B cell (primary cell): Measurements from ENCODE around the gene LONP2. TPM values are rescaled to one million over a fixed set of nuclear protein-coding genes. Genes with fewer than 3 reads are reported as not detected.

Source experiments
- ATAC-seq: fragments of 200-7000 bp; cut with Tn5 transposase; one replicate; pipeline ENCODE4 v1.10.0; 2021; ENCODE audit warnings: low read depth, mild to moderate bottlenecking, moderate number of reproducible peaks, moderate library complexity
- CTCF ChIA-PET: fragments of 350-600 bp; sonication (Branson Sonifier 250); formaldehyde crosslinking; loops from one replicate; lab custom pipeline; 2021; ENCODE audit warnings: antibody characterized with exemption, inconsistent platforms; lab: Charles Lee
- POLR2A ChIA-PET: fragments of 350-600 bp; sonication (Branson Sonifier 250); formaldehyde crosslinking; loops from one replicate; lab custom pipeline; 2021; ENCODE audit warnings: antibody characterized with exemption; lab: Charles Lee
- DNase-seq: peaks from one replicate; pipeline ENCODE4 v3.0.0; 2013
- H2AFZ ChIP-seq: 2 replicates; pipeline ENCODE4 v1.6.1; 2012; ENCODE audit warnings: mild to moderate bottlenecking, low read depth, low read length; ENCODE audit not compliant: insufficient read depth, poor library complexity, severe bottlenecking
- H3K27ac ChIP-seq, 2 donors: 1 replicate in 1 of 2; 2 replicates in 1 of 2; pipeline ENCODE4 v1.5.1; 2012 to 2013; ENCODE audit warnings: low read length in 2 of 2, mild to moderate bottlenecking in 2 of 2, moderate library complexity in 1 of 2
- H3K27me3 ChIP-seq, 4 experiments: fragments of 200-600 bp in 1 of 4; sonication (generic) in 1 of 4; replicated peaks in 1 of 4; 1 replicate in 2 of 4; 2 replicates in 2 of 4; pipeline versions ENCODE4 v1.6.1 to v1.7.0; 2013 to 2016; ENCODE audit warnings: low read length in 3 of 4, mild to moderate bottlenecking in 2 of 4, mixed read lengths in 1 of 4, moderate library complexity in 1 of 4; ENCODE audit not compliant: insufficient read depth in 4 of 4, control insufficient read depth in 3 of 4; ENCODE audit errors: control extremely low read depth in 1 of 4
- H3K36me3 ChIP-seq, 2 experiments: replicated peaks in 1 of 2; 1 replicate in 1 of 2; 2 replicates in 1 of 2; pipeline versions ENCODE4 v1.6.1 to v1.7.1; 2013; ENCODE audit warnings: low read length in 1 of 2; ENCODE audit not compliant: insufficient read depth in 2 of 2, control insufficient read depth in 1 of 2; ENCODE audit errors: control extremely low read depth in 1 of 2, extremely low read depth in 1 of 2
- H3K4me1 ChIP-seq, 2 donors: fragments of 200-600 bp in 1 of 2; sonication (generic) in 1 of 2; 1 replicate in 1 of 2; 2 replicates in 1 of 2; pipeline versions ENCODE4 v1.5.1 to v1.6.1; 2013 to 2017; ENCODE audit warnings: low read length in 2 of 2; ENCODE audit not compliant: control insufficient read depth in 2 of 2, insufficient read depth in 2 of 2
- H3K4me2 ChIP-seq: replicated peaks from 2 replicates; pipeline ENCODE3; 2012; ENCODE audit warnings: mild to moderate bottlenecking, low read depth, low read length; ENCODE audit not compliant: poor library complexity, severe bottlenecking
- H3K4me3 ChIP-seq, 5 experiments: fragments of 200-600 bp in 1 of 5; sonication (generic) in 1 of 5; 1 replicate in 3 of 5; 2 replicates in 2 of 5; pipeline versions ENCODE4 v1.5.1 to v1.7.0; 2011 to 2016; ENCODE audit warnings: low read length in 4 of 5, mild to moderate bottlenecking in 4 of 5, low read depth in 2 of 5, control low read depth in 1 of 5, moderate library complexity in 1 of 5; ENCODE audit not compliant: insufficient read depth in 1 of 5; ENCODE audit errors: control extremely low read depth in 1 of 5, extremely low read depth in 1 of 5
- H3K79me2 ChIP-seq: fragments of 200-600 bp; sonication (generic); one replicate; pipeline ENCODE4 v1.6.0; 2016; ENCODE audit warnings: low read length; ENCODE audit not compliant: control insufficient read depth, insufficient read depth
- H3K9ac ChIP-seq: fragments of 200-600 bp; sonication (generic); 2 replicates; pipeline ENCODE4 v1.6.1; 2017; ENCODE audit warnings: mild to moderate bottlenecking, low read length, moderate library complexity
- H3K9me3 ChIP-seq, 3 donors: one replicate each; pipeline versions ENCODE4 v1.6.1 to v1.7.1; 2013; ENCODE audit warnings: low read length in 2 of 3; ENCODE audit not compliant: control insufficient read depth in 2 of 3, insufficient read depth in 1 of 3; ENCODE audit errors: control extremely low read depth in 1 of 3
- H4K20me1 ChIP-seq: 2 replicates; pipeline ENCODE4 v1.6.0; 2012; ENCODE audit warnings: mild to moderate bottlenecking, low read length; ENCODE audit not compliant: insufficient read depth, control insufficient read depth, poor library complexity, severe bottlenecking
- H3K27ac Mint-ChIP-seq: one replicate; pipeline ENCODE4 v1.8.0; 2021; ENCODE audit warnings: mixed read lengths
- H3K27me3 Mint-ChIP-seq: one replicate; pipeline ENCODE4 v1.8.0; 2021; ENCODE audit warnings: mixed read lengths
- H3K4me1 Mint-ChIP-seq: one replicate; pipeline ENCODE4 v1.8.0; 2021; ENCODE audit warnings: mixed read lengths
- H3K4me3 Mint-ChIP-seq: one replicate; pipeline ENCODE4 v1.8.0; 2021; ENCODE audit warnings: mixed read lengths
- H3K9me3 Mint-ChIP-seq: one replicate; pipeline ENCODE4 v1.8.0; 2022; ENCODE audit warnings: mixed read lengths; ENCODE audit not compliant: insufficient read depth
- EZH2 ChIP-seq: IDR thresholded peaks from 2 replicates; pipeline ENCODE4 v1.6.1; 2012; ENCODE audit warnings: borderline replicate concordance, low read depth, mild to moderate bottlenecking, moderate library complexity, low read length; ENCODE audit not compliant: insufficient read depth, poor library complexity, severe bottlenecking
- WGBS: methylation state at CpG from one replicate; pipeline ENCODE4 v1.1.5; 2013; ENCODE audit warnings: missing lambda C conversion rate; ENCODE audit not compliant: insufficient coverage; 5-methylcytosine and 5-hydroxymethylcytosine counted together
- intact Hi-C: fragments of 100-400 bp; cut with micrococcal nuclease; formaldehyde crosslinking; loops from one replicate; pipeline ENCODE4 v1.10.0; 2022
- polyA plus RNA-seq: library from polyadenylated mRNA; depleted of rRNA; stranded (reverse); fragments of >200 nt; gene quantifications from 2 replicates; pipeline ENCODE4 v1.2.3, GENCODE V29; 2012
- total RNA-seq, 2 donors: library from RNA; stranded (reverse); fragments of 120-200 nt in 1 of 2; gene quantifications; 1 replicate in 1 of 2; 2 replicates in 1 of 2; pipeline versions ENCODE4 v1.2.3 to v1.2.4, GENCODE V29; 2013 to 2022
- TF ChIP-seq, protein P1 (sequence below): fragments of 200-600 bp; IDR thresholded peaks from one replicate; pipeline ENCODE4 v1.8.0; 2022; ENCODE audit warnings: antibody characterized with exemption, mild to moderate bottlenecking

The LONP2 gene
- total and polyA plus RNA-seq, 2 donors (not counting 1 experiment from before 2014, with no cell fraction given), result 39.3 to 84.2 TPM

DNA sequence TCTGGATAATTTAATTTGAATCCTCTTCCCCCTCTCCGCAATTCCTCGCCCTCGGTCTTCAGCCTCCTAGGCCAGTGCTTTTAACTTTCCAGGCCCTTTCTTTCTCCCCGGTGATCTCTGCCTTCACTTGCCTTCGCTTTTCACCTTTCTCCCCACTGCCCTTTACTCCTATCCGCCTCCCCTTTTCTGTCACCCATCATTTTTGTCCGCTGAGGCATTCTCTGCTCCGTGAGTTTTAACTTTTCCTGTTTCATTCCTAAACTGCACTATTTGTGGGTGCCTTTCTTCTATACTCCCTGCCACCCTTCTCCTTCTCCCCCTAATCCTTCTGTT, 729 bp downstream of the LONP2 start:
- H3K27ac Mint-ChIP-seq, result peak overlapping the region; percentile 79
- 6% methylated on average over 8 of the region's 8 CpGs for WGBS
- CTCF ChIA-PET, result interaction anchor here (2.0 kb wide), 1 partner anchor 385 kb away, joined by 4 read pairs; no protein-coding TSS in a partner anchor

GRCh38 chr16:48246066-48246465, 2.0 kb downstream of the LONP2 start:
- no peak overlapping the region for H2AFZ ChIP-seq
- POLR2A ChIA-PET, result interaction anchor here (0.6 kb wide), 1 partner anchor 179 kb away, joined by 3 read pairs; no protein-coding TSS in a partner anchor
- no peak overlapping the region for H3K27ac Mint-ChIP-seq
- intact Hi-C loops, result loop anchor here (10.0 kb wide), 1 partner anchor 299 kb away; no protein-coding TSS in a partner anchor
- no peak overlapping the region for H3K9ac ChIP-seq
- CTCF ChIA-PET, result no interaction called here
- DNase-seq, result no peak
- H3K4me1 ChIP-seq, result peaks cover 16 to 22% of the 10 kb centered on the region in 2 donors
- peaks cover 69% of the 10 kb centered on the region for H3K79me2 ChIP-seq
- H3K4me2 ChIP-seq, result peak overlapping the region; percentile 81
- peaks cover 41% of the 10 kb centered on the region for H4K20me1 ChIP-seq
- no peaks in the 10 kb centered on the region for H3K27me3 ChIP-seq
- no peak overlapping the region for H3K4me3 ChIP-seq
- no peaks in the 10 kb centered on the region for H3K9me3 Mint-ChIP-seq
- H3K27ac ChIP-seq, result no peak overlapping the region
- H3K4me3 Mint-ChIP-seq, result peak overlapping the region; percentile 42
- H3K4me1 Mint-ChIP-seq, result peaks cover 34% of the 10 kb centered on the region
- no peak for ATAC-seq
- no peaks in the 10 kb centered on the region for H3K9me3 ChIP-seq
- TF ChIP-seq, protein P1, sequence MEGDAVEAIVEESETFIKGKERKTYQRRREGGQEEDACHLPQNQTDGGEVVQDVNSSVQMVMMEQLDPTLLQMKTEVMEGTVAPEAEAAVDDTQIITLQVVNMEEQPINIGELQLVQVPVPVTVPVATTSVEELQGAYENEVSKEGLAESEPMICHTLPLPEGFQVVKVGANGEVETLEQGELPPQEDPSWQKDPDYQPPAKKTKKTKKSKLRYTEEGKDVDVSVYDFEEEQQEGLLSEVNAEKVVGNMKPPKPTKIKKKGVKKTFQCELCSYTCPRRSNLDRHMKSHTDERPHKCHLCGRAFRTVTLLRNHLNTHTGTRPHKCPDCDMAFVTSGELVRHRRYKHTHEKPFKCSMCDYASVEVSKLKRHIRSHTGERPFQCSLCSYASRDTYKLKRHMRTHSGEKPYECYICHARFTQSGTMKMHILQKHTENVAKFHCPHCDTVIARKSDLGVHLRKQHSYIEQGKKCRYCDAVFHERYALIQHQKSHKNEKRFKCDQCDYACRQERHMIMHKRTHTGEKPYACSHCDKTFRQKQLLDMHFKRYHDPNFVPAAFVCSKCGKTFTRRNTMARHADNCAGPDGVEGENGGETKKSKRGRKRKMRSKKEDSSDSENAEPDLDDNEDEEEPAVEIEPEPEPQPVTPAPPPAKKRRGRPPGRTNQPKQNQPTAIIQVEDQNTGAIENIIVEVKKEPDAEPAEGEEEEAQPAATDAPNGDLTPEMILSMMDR, result no peak
- TF ChIP-seq EZH2, result no peak
- no CpG with 5 or more reads among the region's 2 CpGs for WGBS
- H3K36me3 ChIP-seq, result peaks cover 0 to 6% of the 10 kb centered on the region in 2 experiments
- no peaks in the 10 kb centered on the region for H3K27me3 Mint-ChIP-seq

More for the DNA sequence above, 729 bp downstream of the LONP2 start:
- TF ChIP-seq, protein P1, result no peak
- TF ChIP-seq EZH2, result no peak
- H3K27ac ChIP-seq, result peak overlapping the region; percentile 78 to 90
- ATAC-seq, result no peak
- H3K36me3 ChIP-seq, result peaks cover 0 to 5% of the 10 kb centered on the region in 2 experiments
- peaks cover 27% of the 10 kb centered on the region for H3K4me1 Mint-ChIP-seq
- peaks cover 0 to 2% (median 0%) of the 10 kb centered on the region in 3 donors for H3K9me3 ChIP-seq
- peaks cover 3% of the 10 kb centered on the region for H3K9me3 Mint-ChIP-seq
- H3K4me3 ChIP-seq, result peak overlapping the region; percentile 60 to 87 (median 78)
- peak overlapping the region; percentile 73 for H2AFZ ChIP-seq
- no peak for DNase-seq
- H3K27me3 ChIP-seq, result no peaks in the 10 kb centered on the region
- peak overlapping the region; percentile 91 for H3K4me3 Mint-ChIP-seq
- intact Hi-C loops, result loop anchor here (1.0 to 10.0 kb wide), 4 partner anchors 300 to 1558 kb away; partner anchors contain the start of genes N4BP1, NETO2, ORC6 and VPS35
- POLR2A ChIA-PET, result no interaction called here
- H4K20me1 ChIP-seq, result peaks cover 32% of the 10 kb centered on the region
- peak overlapping the region; percentile 69 for H3K9ac ChIP-seq
- no peaks in the 10 kb centered on the region for H3K27me3 Mint-ChIP-seq
- H3K79me2 ChIP-seq, result peaks cover 62% of the 10 kb centered on the region
- peaks cover 16 to 22% of the 10 kb centered on the region in 2 donors for H3K4me1 ChIP-seq
- H3K4me2 ChIP-seq, result peak overlapping the region; percentile 81
